Uterus (tissue), 2 donors: Measurements from ENCODE around the gene ASPHD1.

Source experiments
- CTCF ChIP-seq, 4 experiments: fragments of 200-600 bp in 2 of 4; fragments of 450-650 bp in 2 of 4; sonication (generic) in 2 of 4; IDR thresholded peaks; one replicate each; pipeline ENCODE4 v1.5.1; 2016 to 2019; ENCODE audit warnings: antibody characterized with exemption in 4 of 4, mild to moderate bottlenecking in 2 of 4, moderate library complexity in 1 of 4
- POLR2A ChIP-seq, 2 donors: fragments of 450-650 bp; IDR thresholded peaks; one replicate each; pipeline ENCODE4 v1.6.1; 2016; ENCODE audit warnings: antibody characterized with exemption in 2 of 2, mild to moderate bottlenecking in 1 of 2, moderate library complexity in 1 of 2

- TF ChIP-seq CTCF (IDR thresholded peaks at IDR 0.05) (no peak), POLR2A (IDR thresholded peaks at IDR 0.05) (no peak)
Measured at GRCh38 chr16:29940656-29941055, 40.4 kb downstream of the ASPHD1 start.
